ENCODE measurements around the gene SORT1. TPM values are rescaled to one million over a fixed set of nuclear protein-coding genes. Genes with fewer than 3 reads are reported as not detected.

The SORT1 gene
- total and polyA plus RNA-seq, 2 of the 8 experiments (the other 6 are each of a cell fraction or from before 2014, with no cell fraction given) = 18.7 to 69.6 TPM

DNA sequence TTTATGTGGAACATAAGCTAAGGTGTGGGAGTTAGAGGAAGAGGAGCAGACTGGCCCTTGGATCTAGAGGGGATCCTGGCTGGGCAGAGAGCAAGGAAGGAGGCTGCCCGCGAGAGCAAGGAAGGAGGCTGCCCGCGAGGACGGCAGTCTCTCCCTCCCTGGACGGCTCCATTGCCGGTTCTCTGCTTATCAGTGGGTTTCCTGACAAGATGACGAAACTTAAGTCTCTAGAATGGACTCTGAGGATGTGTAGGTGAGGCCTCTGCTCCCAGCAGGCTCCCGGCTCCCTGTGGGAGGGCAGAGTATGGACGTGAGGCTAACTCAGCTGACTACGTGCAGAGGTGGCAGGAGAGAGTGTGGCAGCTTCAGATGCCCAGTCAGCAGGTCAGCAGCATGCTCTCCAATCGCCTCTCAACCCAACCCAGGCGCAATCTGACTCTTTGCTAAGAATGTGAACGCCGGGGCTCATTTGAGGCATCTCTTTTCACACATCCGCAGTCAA lies 97.0 kb downstream of the SORT1 start:
- Histone ChIP-seq H4K5ac (ENCODE audit: insufficient read length, low read depth, low read length) (no peak overlapping the region), H3K79me1 (ENCODE audit: low read depth, low read length) (no peaks in the 10 kb centered on the region), H2BK5ac (ENCODE audit: low read depth, low read length) (no peak overlapping the region), H4K8ac (ENCODE audit: extremely low read depth, insufficient read depth, low read length) (no peak overlapping the region), H3K23me2 (ENCODE audit: low read depth, low read length) (peaks cover 3% of the 10 kb centered on the region; the same call in 1 of the 2 replicates), H3K27me3 (replicated peaks in 1 of 4; ENCODE audit: control insufficient read depth in 3 of 4, extremely low read depth in 1 of 4, insufficient read depth in 3 of 4, low read length in 3 of 4) (no peaks in the 10 kb centered on the region; a peak in 1 of 7 replicates), H3K79me2 (ENCODE audit: control insufficient read depth in 1 of 2, insufficient read depth in 2 of 2, low read length in 2 of 2) (no peaks in the 10 kb centered on the region), H3K23ac (ENCODE audit: insufficient read length) (no peak overlapping the region), H2BK12ac (ENCODE audit: low read depth, low read length) (no peak overlapping the region), H4K91ac (replicated peaks; ENCODE audit: insufficient read length, low read length) (no peak overlapping the region), H3K36me3 (ENCODE audit: control insufficient read depth in 2 of 4, insufficient read depth in 4 of 4, low read length in 3 of 4) (no peaks in the 10 kb centered on the region), H2AK5ac (ENCODE audit: low read depth, low read length) (no peak overlapping the region), H3K9ac (replicated peaks in 1 of 4; ENCODE audit: extremely low read depth in 1 of 4, low read depth in 3 of 4, low read length in 3 of 4) (no peak overlapping the region), H3K4me1 (replicated peaks in 1 of 4; ENCODE audit: control insufficient read depth in 3 of 4, insufficient read depth in 4 of 4, low read length in 3 of 4) (peaks cover 0 to 4% (median 0%) of the 10 kb centered on the region in 4 experiments; a peak in 1 of 7 replicates), H3K14ac (ENCODE audit: insufficient read length) (no peak overlapping the region), H2AFZ (ENCODE audit: low read length) (peak overlapping the region; percentile 89; the same call in 1 of the 2 replicates), H3K4me2 (ENCODE audit: insufficient read depth in 1 of 2, low read depth in 2 of 2, low read length in 2 of 2) (no peak overlapping the region), H2BK20ac (ENCODE audit: low read length) (no peak overlapping the region), H4K20me1 (replicated peaks in 1 of 2; ENCODE audit: control insufficient read depth in 1 of 2, insufficient read depth in 2 of 2, low read length in 2 of 2) (peaks cover 0 to 2% of the 10 kb centered on the region in 2 experiments), H3K4ac (replicated peaks; ENCODE audit: insufficient read length, low read depth, low read length) (no peak overlapping the region), H3K18ac (ENCODE audit: extremely low read depth, low read length) (no peak overlapping the region), H3K56ac (replicated peaks; ENCODE audit: insufficient read length, low read depth, low read length) (no peak overlapping the region), H3K27ac (ENCODE audit: low read depth, low read length) (no peak overlapping the region), H2BK15ac (ENCODE audit: low read length) (no peak overlapping the region), H3K4me3 (ENCODE audit: extremely low read depth in 1 of 4, insufficient read depth in 2 of 4, low read depth in 3 of 4, low read length in 4 of 4) (no peak overlapping the region), H2BK120ac (replicated peaks; ENCODE audit: low read depth, low read length) (no peak overlapping the region), H3K9me3 (ENCODE audit: insufficient read depth in 2 of 2, low read depth in 1 of 2, low read length in 1 of 2) (no peaks in the 10 kb centered on the region)
- DNase-seq (ENCODE audit: low read depth in 1 of 2, low spot score in 2 of 2) (no peak), FAIRE-seq (no peak)
- CTCF ChIA-PET (ENCODE audit: partially characterized antibody) = interaction anchor here (0.7 kb wide), 1 partner anchor 32 kb away, joined by 3 read pairs; no protein-coding TSS in a partner anchor
- POLR2A ChIA-PET (ENCODE audit: partially characterized antibody) = interaction anchor here (1.4 kb wide), 1 partner anchor 18 kb away, joined by 4 read pairs; the partner anchor contains the start of gene PSRC1
- 81% methylated on average over 12 of the region's 16 CpGs; no CpG with 5 or more reads in 1 of the 2 experiments for WGBS, 2 experiments (ENCODE audit: extremely low coverage in 1 of 2, insufficient coverage in 1 of 2, insufficient read length in 1 of 2, insufficient replicate concordance in 2 of 2, low coverage in 1 of 2, low lambda C conversion rate in 2 of 2, missing lambda C conversion rate in 1 of 2)
- no peak for TF ChIP-seq POU5F1 (IDR thresholded peaks at IDR 0.05; ENCODE audit: low read depth, low read length)
